NB4 (cell line): Measurements from ENCODE around the gene SKIL.

Source experiments
- CTCF ChIP-seq: IDR thresholded peaks from one replicate; pipeline ENCODE4 v1.5.1; 2012; ENCODE audit warnings: low read depth, low read length
- MAX ChIP-seq: IDR thresholded peaks from 2 replicates; pipeline ENCODE4 v1.6.1; 2011; ENCODE audit warnings: low read depth, low read length
- MYC ChIP-seq: IDR thresholded peaks from 2 replicates; pipeline ENCODE4 v1.6.1; 2011; ENCODE audit warnings: low read depth, low read length
- POLR2A ChIP-seq: IDR thresholded peaks from 2 replicates; pipeline ENCODE4 v1.6.1; 2011; ENCODE audit warnings: mild to moderate bottlenecking; ENCODE audit not compliant: insufficient read length; ENCODE audit errors: extremely low read depth

- TF ChIP-seq CTCF (no peak), POLR2A (no peak), MAX (no peak), MYC (no peak)
These were observed 85.4 kb downstream of the SKIL start for GRCh38 chr3:170442947-170443346.
